GM21723 (cell line): ENCODE measurements around the gene ACAN.

ENCODE experiments used
- ATAC-seq: cut with Tn5 transposase; IDR thresholded peaks from one replicate; pipeline ENCODE4 v1.9.1; 2021; ENCODE audit warnings: mild to moderate bottlenecking, moderate library complexity; ENCODE audit not compliant: unreplicated experiment

The ACAN gene

GRCh38 chr15:88841236-88841635 lies 38.0 kb downstream of the ACAN start:
- ATAC-seq, result no peak

DNA sequence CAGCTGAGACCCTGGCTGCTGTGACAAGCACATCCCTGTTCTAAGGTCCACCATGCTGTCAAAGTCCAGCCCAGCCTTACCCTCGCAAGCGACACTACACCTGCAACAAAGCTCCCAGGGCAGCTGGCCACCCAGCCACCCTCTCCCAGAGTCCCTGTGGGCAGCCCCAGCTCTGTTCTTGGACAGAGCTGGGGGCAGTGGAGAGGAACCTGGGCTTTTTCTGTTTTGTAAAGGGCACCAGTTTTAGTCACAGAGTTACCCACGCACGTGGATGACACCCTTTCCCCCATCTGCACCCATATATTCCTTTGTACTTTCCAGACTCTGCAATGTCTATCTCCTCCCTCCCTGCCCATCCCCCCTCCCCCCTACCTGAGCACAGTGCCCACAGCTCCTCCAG lies 38.9 kb downstream of the ACAN start:
- no peak for ATAC-seq

DNA sequence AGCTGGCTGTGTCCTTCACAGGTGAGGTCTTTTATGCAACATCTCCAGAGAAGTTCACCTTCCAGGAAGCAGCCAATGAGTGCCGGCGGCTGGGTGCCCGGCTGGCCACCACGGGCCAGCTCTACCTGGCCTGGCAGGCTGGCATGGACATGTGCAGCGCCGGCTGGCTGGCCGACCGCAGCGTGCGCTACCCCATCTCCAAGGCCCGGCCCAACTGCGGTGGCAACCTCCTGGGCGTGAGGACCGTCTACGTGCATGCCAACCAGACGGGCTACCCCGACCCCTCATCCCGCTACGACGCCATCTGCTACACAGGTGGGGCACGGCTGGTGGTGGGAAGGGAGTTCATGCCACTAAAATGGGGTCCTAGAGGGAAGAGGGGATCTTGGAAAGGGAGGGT lies 40.1 kb downstream of the ACAN start:
- no peak for ATAC-seq

DNA sequence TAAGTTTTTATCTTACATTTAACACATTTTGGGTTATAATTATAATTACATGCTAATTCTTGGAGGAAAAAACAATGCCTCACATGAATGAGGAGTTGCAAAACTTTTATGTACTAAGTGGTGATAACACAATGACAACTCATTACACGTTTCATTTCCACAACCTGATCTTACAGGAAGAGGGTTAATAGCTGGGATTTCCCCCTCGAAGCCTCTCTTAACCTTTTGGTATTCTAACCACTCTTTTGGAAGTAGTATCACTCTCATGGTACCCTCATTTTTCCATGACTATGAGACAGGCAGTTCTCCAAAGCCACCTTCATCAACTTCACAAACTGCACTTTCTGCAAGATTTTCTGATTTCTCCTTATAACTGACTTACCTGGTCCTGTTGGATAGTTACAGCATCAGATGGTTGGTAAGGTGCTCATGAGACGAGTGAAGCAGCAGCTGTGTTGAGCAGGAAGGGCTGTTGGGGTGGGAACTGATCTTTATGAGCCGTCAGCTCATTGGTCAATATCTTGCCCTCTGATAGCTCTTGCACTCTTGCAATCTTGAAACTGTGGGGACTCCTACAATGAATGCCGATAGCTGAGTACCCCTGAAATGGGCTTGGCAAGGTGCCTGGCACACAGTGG lies 41.6 kb downstream of the ACAN start:
- no peak for ATAC-seq

GRCh38 chr15:88845616-88846015 lies 42.4 kb downstream of the ACAN start:
- no peak for ATAC-seq

DNA sequence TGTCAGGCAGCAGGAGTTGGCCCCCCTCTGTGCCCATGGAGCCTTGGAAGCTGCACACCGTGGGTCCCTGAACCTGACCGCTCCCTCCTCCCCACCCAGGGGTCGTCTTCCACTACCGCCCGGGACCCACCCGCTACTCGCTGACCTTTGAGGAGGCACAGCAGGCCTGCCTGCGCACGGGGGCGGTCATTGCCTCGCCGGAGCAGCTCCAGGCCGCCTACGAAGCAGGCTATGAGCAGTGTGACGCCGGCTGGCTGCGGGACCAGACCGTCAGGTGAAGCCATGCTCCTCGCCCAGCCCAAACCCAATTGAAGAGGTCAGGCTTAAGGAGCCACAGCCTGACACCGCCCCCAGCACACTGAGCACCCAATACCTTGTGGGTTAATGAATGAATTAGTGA lies 43.9 kb downstream of the ACAN start:
- no peak for ATAC-seq

DNA sequence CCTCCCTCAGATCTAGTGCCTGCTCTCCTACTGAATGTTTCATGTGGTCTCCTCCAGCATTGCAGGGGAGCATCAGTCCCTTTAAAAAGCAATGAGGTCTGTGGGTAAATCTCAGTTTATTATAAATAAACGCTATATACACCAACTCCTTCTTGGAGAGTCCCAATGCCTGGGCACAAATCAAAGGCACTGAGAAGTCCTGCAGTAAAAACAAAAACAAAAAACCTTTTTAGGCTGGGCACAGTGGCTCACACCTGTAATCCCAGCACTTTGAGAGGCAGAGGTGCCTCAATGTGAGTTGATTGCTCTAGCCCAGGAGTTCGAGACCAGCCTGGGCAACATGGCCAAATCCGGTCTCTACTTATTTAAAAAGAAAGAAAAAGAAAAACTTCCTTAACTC lies 45.0 kb downstream of the ACAN start:
- ATAC-seq, result no peak

DNA sequence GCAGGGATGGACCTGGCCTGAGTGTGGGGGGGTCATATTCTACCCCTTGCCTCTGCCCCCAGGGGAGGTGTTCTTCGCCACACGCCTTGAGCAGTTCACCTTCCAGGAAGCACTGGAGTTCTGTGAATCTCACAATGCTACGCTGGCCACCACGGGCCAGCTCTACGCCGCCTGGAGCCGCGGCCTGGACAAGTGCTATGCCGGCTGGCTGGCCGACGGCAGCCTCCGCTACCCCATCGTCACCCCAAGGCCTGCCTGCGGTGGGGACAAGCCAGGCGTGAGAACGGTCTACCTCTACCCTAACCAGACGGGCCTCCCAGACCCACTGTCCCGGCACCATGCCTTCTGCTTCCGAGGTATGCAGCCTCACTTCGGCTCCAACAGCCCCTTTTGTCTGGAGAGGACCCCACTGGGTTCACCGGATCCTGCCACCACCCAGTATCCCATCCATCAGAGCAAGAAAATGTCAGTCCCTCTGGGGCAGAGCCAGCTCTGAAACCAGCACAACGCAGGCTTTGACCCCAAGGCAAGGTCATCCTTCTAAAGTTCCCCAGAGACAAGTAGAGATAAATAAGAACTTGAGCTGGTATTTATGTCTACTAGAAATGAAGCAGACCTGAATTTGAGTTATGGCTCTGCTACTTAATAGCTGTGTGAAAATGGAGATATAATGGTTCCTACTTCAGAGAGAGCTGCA lies 46.3 kb downstream of the ACAN start:
- no peak for ATAC-seq

DNA sequence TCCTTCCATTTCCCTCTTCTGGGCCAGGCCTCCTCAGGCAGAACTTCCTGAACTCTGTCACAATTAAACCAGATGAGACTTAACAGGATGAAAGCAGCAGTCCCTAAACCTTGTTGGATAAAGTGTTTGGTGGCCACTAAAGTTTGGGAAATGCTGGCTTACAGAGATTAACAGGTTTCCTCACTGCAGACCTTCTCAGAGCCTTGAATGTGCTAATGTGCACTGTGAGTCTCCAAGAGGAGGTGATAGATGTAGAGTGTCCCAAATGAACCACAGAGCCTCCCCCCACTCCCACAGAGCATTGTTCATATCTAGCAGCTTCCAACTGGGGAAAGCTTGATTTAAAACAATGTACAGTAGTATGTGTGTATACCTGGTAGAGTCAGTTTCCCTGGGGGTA lies 49.2 kb downstream of the ACAN start:
- no peak for ATAC-seq

DNA sequence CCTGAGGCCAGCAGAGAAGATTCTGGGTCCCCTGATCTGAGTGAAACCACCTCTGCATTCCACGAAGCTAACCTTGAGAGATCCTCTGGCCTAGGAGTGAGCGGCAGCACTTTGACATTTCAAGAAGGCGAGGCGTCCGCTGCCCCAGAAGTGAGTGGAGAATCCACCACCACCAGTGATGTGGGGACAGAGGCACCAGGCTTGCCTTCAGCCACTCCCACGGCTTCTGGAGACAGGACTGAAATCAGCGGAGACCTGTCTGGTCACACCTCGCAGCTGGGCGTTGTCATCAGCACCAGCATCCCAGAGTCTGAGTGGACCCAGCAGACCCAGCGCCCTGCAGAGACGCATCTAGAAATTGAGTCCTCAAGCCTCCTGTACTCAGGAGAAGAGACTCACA lies 55.7 kb downstream of the ACAN start:
- no peak for ATAC-seq

- no peak for ATAC-seq
Measured at GRCh38 chr15:88859550-88859949, 56.3 kb downstream of the ACAN start.

DNA sequence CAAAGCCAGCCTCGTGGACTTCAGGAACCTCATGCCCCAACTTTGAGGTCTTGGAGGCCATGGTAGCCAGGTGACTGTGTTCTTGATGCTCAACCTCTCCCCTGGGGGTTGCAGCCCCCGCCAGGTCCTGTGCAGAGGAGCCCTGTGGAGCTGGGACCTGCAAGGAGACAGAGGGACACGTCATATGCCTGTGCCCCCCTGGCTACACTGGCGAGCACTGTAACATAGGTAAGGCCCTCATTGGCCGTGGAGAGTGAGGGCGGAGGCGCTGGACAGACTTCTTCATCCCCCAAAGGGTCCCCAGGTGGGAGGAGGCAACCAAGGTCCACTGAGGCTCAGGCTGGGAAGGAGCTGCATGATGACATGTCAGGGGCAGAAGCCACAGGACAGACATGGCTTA lies 57.0 kb downstream of the ACAN start:
- ATAC-seq, result no peak

GRCh38 chr15:88863412-88863811 lies 60.2 kb downstream of the ACAN start:
- no peak for ATAC-seq

DNA sequence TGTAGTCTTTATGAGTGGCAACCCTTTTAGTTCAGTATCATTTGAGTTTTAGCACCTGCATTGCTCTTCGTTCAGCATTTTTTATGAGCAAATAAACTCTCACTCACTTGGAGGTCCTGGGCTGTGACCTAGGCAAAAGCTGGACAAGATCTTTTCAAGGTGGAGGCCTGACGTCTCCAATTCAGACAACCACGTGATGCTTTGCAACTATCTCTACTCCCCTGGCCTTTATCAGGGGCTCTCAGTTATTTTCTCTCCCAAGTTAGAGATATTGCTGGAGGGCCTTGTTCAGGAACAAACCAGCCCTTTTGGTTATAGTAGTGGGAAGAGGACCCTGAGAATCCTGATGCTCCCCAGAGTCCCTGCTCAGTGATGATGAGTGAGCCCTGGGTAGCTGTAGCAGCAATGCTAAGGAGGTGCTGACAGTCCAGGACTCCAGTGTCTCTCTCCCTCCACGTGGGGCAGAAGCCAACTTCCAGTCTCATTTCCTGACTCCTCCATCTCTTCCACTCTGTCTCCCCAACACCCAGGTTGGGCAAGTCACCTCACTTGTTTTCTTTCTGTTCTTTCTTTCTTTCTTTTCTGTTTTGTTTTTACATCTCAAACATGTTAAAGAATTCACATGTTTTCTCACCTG lies 61.7 kb downstream of the ACAN start:
- ATAC-seq, result no peak

GRCh38 chr15:88865498-88866099 lies 62.4 kb downstream of the ACAN start:
- ATAC-seq, result no peak

DNA sequence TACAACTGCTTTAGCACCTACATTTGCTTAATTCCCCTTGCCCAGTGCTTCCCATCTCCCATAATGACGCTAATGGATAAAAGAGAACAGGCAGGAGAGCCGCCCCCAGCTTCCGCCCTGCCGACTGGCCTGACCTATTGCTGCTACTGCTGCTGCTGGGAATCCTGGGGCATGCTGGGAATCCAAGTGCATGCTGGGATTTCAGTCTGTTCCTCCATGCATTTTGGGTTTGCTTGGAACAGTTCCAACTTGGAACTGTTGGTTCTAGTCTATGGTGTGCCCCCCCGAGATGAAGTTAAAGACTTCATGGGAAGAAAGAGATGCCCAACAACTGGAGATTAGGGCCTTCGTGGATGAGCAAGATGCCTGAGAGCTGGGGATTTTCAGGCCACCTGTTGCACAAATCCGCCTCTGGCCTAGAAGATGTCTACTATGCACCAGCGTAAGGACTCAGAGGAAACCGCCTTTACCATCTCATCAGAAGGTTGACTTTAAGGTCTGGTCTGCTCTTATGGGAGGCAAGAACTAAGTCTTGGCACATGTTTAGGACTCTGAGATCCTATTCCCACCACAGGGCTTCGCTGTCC lies 63.2 kb downstream of the ACAN start:
- ATAC-seq, result no peak

GRCh38 chr15:88871313-88871712 lies 68.1 kb downstream of the ACAN start:
- ATAC-seq, result no peak

GRCh38 chr15:88872106-88872505 lies 68.9 kb downstream of the ACAN start:
- ATAC-seq, result no peak

DNA sequence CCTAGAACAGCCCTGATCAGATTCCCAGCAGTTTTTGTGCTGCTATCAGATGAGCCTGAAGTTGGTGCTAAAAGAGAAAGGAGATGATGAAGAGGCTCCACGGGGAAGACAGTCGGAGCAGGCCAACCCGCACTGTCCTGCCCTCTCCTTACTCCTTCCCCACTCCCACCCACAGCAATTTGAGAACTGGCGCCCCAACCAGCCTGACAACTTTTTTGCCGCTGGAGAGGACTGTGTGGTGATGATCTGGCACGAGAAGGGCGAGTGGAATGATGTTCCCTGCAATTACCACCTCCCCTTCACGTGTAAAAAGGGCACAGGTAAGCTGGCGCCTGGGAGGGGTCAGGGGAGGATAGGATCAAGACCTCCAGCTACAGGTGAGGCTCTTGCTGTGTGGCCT lies 69.5 kb downstream of the ACAN start:
- ATAC-seq, result no peak

DNA sequence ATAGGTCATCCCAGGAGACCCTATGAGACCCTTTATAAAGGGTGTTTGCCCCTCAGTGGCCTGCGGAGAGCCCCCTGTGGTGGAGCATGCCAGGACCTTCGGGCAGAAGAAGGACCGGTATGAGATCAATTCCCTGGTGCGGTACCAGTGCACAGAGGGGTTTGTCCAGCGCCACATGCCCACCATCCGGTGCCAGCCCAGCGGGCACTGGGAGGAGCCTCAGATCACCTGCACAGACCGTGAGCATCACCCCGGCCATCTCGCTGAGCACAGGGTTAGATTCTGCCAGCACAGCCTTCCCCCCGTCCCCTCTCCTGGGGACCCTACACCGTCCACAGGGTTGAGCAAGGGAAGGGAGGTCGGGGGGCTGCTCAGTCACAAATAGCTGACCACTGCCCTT lies 70.5 kb downstream of the ACAN start:
- no peak for ATAC-seq

DNA sequence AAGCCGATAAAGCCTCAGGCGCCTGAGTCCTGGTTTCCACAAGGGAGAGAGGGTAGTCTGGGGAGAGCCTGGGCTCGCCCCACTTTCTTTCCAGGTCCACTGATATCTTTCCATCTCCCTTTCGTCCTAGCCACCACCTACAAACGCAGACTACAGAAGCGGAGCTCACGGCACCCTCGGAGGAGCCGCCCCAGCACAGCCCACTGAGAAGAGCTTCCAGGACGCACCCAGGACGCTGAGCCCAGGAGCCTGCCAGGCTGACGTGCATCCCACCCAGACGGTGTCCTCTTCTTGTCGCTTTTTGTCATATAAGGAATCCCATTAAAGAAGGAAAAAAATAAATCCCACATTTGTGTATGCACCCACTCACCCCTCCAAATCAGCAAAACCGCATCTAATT lies 71.0 kb downstream of the ACAN start:
- ATAC-seq, result no peak

GRCh38 chr15:88874684-88875083 lies 71.4 kb downstream of the ACAN start:
- no peak for ATAC-seq
